Epithelial cell of proximal tubule (primary cell): ENCODE measurements around the gene DGKB. TPM values are rescaled to one million over a fixed set of nuclear protein-coding genes. Genes with fewer than 3 reads are reported as not detected.

Source experiments
- DNase-seq: peaks from one replicate; pipeline ENCODE4 v3.0.0-alpha.2; 2011; ENCODE audit warnings: low read depth
- H3K4me3 ChIP-seq: 2 replicates; pipeline ENCODE4 v1.5.1; 2011; ENCODE audit warnings: low read depth, mild to moderate bottlenecking, low read length
- CTCF ChIP-seq: conservative IDR thresholded peaks from 2 replicates; pipeline ENCODE4 v1.5.1; 2012; ENCODE audit warnings: low read depth, mild to moderate bottlenecking, low read length
- total RNA-seq: library from RNA; depleted of rRNA; stranded (reverse); fragments of >200 nt; gene quantifications from 2 replicates; pipeline ENCODE4 v1.2.3, GENCODE V29; 2015

DGKB gene
- total RNA-seq, 1 donor from 2014 or later = 0.69 TPM

GRCh38 chr7:14430926-14431325 is 471.6 kb downstream of the DGKB start:
- TF ChIP-seq CTCF = no peak
- H3K4me3 ChIP-seq = no peak overlapping the region
- no peak for DNase-seq

- TF ChIP-seq CTCF = no peak
- no peak overlapping the region for H3K4me3 ChIP-seq
- DNase-seq = no peak
These were observed 477.0 kb downstream of the DGKB start for GRCh38 chr7:14425559-14425958.

GRCh38 chr7:14424675-14425074 is 477.9 kb downstream of the DGKB start:
- peak; percentile 25 for TF ChIP-seq CTCF
- DNase-seq = no peak
- H3K4me3 ChIP-seq = no peak overlapping the region

GRCh38 chr7:14420768-14421167 is 481.8 kb downstream of the DGKB start:
- H3K4me3 ChIP-seq = no peak overlapping the region
- no peak for TF ChIP-seq CTCF
- DNase-seq = no peak

GRCh38 chr7:14419531-14419930 is 483.0 kb downstream of the DGKB start:
- TF ChIP-seq CTCF = no peak
- no peak for DNase-seq
- no peak overlapping the region for H3K4me3 ChIP-seq

- TF ChIP-seq CTCF = no peak
- no peak for DNase-seq
- H3K4me3 ChIP-seq = no peak overlapping the region
These were observed 483.9 kb downstream of the DGKB start for GRCh38 chr7:14418633-14419032.

GRCh38 chr7:14414274-14414986 is 488.1 kb downstream of the DGKB start:
- no peak overlapping the region for H3K4me3 ChIP-seq
- TF ChIP-seq CTCF = no peak
- DNase-seq = no peak
